HG02938 (cell line): Measurements from ENCODE around the gene CARD9.
A peak's percentile ranks its signal among the peaks of the same experiment; 100 is the strongest.
"Not testable (repeated sequence)": the region's sequence is repeated elsewhere in the genome, so short reads cannot be mapped to it uniquely, and the experiment has no call there.

Source experiments
- ATAC-seq: cut with Tn5 transposase; IDR thresholded peaks from one replicate; pipeline ENCODE4 v1.9.1; 2021; ENCODE audit warnings: mild to moderate bottlenecking, moderate library complexity; ENCODE audit not compliant: unreplicated experiment

Gene CARD9

DNA sequence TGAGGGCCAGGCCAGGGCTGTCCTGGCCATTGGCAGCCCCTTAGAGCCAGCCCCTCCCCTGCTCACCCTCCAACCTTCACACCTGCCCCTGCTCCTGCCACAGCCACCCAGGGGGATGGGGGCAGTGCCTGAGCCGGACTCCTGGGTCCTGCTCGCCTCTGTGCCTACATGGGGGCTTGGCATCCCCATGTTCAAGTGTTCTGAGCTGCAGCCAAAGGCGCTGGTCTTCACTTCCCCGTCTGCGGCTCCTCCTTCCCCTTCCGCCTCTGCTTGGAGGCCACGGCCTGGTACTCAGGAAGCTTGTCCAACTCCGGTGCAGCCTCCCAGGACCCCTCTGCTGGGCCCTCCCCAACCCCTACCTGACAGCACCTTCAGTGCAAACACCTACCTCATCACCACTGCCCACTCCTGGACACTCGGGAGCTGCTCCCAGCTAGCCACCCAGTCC is 7.7 kb downstream of the CARD9 start:
- ATAC-seq = no peak

DNA sequence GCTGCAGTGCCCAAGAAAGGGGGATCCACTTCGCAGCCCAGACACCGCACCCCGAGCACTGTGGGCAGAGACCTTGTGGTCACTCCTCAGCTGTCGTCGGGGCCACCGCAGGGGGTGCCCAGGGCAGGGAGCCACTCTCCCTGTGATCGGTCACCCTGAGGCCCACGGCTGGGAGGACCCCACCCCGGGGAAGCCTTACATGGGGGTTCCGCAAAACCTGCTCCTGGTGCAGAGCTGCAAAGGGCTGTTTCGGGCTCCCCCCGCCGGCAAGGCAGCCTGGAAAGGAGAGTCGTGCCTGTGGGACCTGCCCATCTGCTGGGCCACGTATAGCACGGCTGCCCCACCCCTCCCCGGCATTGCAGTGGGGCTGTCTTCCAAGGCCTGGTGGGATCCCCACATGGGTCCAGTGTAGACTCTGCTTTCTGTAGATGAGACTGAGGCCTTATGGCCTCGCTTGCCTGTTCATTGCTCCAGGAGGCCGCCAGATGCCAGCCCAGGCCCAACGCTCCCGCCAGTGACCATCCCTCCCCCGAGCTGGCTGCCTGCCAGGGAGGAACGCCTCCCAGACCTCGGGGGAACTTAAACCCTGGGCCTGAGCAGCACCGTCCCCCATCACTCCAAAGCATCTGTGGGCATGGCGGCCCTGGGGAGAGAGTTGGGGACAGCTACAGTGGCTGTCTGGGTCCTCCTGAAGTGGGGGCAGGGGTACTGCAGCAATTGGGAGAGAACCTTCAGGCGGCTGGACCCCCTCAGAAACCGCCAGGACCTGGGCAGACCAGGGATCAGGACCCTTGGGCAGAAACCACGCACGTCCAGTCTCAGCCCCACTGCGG is 8.3 kb downstream of the CARD9 start:
- ATAC-seq = no peak

DNA sequence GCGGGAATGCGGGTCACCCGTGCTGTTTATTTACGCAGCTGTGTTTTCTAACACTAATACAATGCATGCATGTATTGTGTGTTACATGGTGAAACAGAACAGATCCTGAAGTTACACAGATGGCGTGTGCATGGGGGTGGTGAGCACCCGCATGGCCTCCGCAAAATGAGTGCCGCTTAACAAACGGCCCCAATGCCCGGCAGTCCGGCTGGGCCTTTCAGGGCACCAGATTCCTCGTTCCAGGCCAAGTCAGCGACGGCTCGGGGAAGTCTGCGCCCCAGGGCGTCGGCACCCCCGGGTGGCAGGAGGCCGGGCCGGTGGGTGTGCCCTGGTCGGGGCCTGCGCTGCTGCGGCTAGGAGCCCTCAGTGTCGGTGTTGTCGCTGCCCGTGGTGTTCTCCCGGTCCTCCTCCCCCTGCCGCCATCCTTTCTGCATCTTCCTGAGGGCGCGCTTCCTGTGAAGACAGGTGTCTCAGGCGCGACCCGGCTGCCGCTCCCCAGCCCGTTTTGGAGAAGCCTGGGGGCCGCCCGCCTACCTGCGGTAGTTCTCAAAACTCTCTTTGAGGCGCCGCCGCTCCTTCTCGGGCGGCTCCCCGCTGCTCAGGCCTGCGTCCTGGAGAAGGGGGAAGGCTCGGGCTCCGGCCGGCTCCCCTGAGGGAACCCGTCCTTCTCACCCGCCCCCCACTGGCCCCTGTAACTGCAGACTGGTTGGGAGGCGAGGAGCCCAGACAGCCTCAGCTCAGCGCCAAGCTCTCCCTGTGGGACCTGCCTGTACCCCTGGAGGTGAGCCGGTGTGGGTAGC is 9.3 kb downstream of the CARD9 start:
- ATAC-seq = no peak

DNA sequence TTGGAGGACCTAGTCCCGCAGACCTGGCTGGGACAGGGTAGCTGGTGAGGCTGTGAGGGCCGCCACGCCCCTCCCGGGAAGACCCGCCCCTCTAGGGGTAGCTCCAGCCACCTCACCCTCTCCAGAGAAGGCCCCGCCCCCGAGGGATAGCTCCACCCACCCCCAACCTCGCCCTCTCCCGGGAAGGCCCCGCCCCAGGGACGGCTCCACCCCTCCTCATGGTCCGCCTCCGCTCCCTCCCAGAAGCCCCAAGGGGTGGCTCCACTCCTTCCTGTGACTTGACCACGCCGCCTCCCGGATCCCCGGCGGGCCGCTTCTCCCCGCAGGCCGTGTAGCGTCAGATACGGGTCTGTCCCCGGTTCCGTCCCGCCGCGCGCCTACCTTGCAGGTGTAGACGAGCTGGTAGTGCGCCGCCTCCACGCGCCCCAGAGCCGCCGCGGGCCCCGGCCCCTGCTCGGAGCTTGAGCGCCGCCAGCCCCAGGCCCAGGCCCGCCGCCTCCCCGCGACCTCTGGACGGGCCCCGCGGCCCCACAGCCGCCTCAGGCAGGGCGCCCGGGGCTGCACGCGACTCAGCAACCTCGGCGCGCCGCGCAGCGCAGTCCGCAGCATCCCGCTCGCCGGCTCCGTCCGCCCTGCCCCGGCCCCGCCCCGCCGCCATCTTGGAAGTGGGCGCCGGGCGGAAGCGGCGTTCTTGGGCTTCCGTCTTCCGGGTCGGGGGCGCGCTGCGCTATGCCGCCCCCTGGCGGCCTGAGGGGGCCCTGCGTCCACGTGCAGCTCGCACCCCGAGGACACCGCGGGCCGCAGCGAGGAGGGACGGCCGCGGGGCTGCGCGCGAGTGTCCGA is 10.1 kb downstream of the CARD9 start, which contains the start of gene DNLZ:
Gene DNLZ (minus strand): TSS at position 639 of the 843 bp plus-strand sequence. CDS start 30 bp downstream, at position 609.
- ATAC-seq = peak; percentile 71

DNA sequence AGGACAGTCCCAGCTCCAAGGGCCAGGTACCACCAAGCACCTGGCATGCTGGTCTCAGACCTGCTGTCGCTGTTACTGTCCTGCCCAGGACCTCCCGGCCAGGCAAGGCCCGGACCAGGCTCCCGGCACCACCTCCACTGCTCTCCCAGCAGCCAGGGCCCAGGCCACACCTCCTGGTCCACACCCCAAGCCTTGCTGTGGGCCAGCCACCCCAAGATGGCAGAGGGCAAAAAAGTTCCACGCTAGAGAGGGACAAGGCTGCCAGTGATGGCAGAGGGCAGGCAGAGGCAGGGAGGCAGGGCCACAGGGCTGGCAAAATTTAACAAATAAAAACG is 11.1 kb downstream of the CARD9 start:
- ATAC-seq = no peak

DNA sequence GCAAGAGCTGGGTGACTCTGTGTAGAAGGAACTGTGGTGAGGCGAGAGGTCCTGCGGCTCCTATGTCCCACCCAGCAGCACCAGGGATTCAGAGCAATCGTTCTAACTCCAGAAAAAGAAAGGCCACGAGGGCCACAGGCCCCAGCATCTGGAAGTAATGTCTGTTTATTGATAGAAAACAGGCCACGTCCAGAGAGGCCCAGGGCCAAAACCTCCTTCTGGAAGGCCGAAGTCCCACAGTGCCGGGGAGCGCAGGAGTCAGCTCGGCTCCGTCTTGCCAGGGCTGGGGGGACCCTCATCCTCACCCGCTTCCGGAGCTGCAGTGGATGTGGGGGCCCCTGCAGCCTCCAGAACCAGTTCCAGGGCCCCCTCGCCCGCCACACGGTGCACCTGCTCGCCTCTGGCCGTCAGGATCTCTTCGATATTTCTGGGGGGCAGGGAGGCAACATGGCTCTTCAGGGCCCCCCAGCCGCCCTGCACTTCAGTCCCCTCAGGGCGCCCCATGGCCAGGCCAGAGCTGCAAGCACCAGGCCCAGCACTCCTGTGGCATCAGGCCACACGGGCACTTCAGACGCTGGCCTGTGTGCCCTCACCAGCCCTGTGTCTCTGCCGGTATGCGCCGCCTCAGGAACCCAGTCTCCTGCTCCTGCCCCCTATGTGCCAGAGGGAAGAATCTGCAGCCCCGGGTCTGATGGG is 11.6 kb downstream of the CARD9 start:
- no peak for ATAC-seq

DNA sequence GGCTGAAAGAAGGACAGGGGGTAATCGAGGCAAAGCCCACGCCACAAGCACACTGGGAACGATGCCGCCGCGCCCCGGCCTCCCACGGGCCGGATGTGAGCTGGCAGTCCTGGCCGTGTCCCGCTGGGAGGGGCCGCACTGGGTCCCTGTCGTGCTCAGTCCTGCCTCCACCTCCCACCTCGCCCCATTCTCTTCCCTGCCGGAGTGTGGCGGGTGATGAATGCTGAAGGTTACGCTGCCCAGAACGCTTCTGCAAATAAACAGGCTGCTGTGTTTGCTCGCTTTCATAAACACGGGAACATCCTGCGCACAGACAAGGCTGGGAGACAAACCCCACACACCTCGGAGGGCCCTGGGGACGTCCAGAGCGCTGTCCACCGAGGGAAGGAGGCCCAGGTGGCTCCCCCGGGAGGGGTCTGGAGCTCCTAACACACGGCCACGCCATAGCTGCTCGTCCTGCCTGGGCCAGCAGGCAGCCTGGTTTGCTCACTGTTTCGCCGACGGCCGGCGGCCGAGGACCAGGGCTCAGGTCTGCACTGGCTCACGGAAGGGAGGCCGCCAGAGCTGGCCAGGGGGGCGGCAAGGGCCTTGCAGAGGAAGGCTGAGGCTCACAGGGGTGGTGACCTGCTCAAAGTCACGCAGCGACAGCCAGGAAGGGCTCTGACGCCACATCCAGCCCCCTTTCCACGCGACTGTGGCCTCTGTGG is 12.3 kb downstream of the CARD9 start:
- no peak for ATAC-seq

DNA sequence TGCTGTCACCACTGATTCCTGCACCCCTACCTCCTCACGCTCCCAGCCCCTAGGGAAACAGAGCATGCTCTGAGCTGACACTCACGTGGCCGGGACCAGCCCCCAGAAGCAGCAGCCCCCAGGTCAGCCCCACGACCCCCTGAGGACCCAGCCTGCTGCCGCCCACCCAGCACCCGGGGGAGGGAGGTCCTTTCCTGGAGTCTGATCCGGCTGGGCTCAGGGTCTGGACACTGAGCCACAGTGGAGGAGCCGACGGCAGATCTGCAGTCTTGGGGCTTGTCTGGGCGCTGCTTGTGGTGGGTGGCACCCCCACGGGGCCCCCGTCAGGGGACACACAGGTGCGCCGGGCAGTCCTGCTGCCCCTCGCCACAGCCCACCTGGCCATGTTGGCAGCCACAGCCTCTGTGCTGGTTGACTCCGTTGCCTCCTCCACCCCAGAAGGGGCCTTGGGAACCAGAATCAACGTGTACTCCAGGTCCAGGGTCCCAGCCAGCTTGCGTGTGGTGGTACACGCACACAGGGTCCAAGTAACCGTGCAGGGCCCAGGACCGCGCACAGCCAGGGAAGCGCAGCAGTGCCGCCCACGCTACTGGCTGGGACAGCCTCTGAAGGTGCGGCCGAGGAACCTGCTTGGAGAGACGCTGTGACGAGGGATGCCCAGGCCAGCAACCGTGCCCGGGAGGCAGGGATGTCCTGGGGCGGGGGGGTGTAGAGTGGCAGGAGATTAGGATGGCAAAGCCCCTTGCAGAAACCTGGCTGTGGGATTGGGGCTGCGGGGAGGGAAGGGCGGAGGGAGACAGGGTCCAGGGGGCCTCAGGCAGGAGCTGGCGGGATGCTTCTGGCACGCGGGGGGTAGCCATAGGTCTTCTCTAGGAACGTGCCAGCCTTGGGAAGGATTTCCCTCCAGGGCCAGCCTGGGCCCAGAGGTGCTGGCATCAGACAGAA is 13.4 kb downstream of the CARD9 start:
- no peak for ATAC-seq

DNA sequence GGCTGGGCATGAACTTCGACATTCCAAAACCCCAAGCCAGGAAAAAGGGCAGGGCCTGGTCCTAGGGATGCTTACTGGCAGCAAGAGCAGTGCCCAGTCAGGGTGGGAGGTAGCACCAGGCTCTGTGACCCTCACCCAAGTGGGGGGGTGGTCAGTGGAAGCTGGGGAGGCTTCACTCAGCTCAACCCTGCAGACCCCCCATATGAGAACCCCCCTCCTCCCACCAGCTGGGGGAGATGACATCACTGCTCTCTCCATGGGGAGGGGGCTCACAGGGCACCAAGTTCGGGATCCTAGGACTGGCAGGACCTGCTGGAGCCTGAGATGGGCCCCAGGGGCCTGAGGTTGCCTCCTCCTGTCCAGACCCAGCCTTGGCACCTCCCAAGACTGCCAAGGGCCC is 14.6 kb downstream of the CARD9 start:
- no peak for ATAC-seq

DNA sequence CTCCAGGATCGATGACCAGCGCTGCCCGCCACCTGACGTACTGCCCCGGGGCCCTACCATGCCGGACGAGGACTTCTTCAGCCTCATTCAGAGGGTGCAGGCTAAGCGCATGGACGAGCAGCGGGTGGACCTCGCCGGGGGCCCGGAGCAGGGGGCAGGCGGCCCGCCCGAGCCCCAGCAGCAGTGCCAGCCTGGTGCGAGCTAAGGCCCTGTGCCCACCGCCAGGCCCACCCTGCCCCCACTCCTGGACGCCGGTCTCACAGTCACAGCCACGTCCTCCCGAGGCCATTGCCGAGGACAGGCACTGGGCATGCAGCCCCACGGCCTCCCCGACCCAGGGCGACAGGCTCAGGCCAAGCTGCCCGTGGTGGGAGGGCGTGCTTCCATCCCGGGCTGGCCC is 15.5 kb downstream of the CARD9 start:
- ATAC-seq = no peak

DNA sequence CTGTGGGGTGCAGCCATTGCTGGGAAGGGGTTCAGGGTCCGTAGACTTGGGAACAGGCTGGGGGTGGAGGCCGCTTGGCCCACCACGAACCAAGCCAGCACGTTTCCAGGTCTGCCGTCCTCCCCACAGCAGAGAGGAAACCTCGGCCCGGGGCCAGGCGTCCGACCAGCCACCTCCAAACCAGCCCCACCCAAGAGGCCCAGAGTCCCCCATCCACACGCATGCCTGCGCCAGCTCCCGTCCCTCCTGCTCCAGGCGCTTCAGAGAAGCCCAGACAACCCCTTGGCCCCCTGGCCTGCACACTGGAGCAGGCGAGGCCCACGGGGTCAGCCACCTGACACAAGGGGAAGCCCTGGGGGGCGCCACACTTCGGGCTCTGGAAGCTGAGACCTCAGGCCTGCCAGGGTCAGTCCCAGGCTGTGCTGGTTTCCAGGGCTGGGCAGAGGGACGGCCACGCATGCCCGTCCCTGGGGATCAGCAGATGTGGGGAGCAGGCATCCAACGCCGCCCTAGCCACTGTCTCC is 16.2 kb downstream of the CARD9 start:
- no peak for ATAC-seq

DNA sequence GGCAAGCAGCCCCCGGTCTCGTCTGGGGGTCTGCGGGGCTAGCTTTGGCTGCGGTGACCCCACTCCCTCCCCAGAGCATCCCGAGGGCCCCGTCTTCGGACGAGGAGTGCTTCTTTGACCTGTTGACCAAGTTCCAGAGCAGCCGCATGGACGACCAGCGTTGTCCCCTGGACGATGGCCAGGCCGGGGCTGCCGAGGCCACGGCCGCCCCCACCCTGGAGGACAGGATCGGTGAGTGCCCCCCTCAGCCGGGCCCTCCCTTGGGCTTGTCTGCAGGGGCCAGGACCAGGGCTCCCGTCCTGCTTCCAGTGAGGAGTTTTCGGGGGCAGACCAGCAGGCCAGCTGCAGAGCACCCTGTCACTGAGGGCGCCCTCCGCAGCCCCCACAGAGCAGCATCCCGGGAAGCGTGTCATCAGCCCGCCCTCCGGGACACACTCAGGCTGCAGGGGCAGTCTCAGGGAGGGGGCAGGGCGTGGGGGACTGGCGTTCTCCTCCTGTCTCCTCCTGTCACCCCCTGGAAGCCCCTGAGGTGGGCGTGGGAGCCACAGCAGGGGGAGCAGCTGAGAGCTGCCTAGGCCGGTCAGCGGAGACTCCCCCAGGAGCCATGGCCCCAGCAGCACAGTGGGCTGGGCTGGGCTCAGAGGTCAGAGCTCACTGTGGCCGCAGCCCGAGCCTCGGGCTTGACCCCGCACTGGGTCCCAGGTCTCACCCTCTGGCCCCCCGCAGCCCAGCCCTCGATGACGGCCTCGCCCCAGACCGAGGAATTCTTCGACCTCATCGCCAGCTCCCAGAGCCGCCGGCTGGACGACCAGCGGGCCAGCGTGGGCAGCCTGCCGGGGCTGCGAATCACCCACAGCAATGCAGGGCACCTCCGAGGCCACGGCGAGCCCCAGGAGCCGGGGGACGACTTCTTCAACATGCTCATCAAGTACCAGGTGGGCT is 17.6 kb downstream of the CARD9 start:
- no peak for ATAC-seq

DNA sequence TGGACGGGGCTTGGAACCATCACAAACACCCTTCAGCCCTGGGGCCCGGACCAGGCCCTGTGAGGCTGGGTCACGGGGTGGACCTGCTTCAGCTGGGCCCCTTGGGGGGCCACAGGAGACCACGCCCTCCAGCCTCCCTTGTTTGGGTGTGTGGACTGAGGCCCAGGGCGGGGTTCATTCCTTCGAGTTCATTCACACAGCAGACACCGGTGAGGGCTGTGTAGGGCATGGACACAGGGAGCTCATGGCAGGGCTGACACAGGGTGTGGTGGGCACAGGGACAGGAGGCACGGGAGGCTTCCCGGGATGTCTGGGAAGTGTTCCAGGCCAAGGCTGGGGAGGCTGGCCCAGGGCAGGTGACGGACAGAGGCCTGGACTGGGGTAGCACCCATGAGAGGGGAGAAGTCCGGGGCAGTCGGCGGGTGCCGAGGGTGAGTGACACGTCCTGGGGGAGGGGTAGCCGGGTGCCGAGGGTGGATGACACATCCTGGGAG is 18.8 kb downstream of the CARD9 start:
- ATAC-seq = no peak

DNA sequence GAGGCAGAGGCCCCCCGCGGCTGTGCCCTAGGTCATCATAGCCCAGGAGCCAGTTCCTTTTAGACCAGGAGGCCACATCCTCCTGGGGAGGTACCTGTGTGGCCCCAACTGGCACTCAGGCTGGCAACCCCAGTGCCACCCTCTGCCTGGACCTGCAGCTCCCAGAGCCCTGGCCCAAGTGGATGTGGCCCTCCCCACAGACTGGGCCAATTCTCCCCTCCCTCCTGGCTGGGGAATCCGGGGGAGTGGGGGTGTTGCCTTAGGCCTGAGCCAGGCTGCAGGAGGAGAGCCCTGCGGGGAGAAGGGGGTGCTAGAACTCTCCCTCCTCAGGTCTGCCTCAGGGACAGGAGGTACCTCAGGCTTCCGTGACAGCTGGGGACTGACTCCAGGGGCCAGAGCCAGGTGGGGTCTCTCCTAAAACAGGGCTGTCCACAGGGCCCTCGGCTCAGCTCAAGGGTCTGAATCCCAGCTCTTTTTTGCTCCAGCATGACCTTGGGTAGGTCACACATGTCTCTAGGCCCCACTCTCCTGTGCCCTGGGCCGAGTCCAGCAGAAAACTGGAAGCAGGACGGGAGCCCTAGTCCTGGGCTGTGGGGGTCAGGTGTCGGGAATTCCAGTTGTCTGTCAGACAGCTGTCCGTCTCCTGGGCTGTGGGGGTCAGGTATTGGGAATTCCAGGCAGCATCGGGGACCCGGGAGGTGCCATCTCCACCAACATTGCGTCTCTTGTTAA is 19.5 kb downstream of the CARD9 start:
- ATAC-seq = no peak

DNA sequence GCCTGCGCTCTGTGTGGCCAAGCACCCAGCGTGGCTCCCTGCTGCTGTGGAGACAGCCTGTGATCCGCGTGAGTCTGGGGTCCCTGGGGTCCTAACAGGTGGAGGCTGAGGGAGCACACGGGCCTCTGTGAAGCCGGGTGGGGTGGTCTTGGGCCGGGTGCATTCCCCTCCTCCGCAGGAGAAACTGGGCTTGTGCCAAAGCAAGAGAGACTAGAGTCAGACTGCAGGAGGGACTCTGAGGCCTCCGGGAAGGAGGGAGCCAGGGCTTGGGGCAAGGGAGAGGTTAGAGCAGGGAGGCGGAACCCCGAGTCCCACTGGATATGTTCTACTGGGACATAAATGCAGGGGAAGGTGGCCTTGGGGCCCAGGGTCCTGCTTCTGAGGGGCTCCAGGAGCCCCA is 20.4 kb downstream of the CARD9 start:
- no peak for ATAC-seq

DNA sequence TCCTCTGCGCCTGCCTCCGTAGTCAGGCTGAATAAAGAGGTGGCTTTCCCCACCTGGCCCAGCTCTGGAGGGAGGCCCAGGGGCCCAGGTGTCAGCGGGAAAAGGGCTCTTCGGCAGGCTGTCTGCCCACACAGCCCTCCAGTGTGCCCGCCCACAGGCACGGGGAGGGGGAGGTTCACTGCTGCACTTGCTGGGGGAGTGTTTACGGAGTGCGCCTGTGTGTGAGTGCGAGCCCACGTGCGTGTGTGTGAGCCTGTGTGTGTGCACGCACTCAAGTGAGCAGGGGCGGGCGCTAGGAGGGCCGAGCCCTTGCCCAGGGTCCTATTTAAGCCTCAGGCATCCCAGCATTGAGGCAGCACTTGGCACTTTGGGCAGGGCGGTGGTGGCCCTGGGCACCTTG is 20.8 kb downstream of the CARD9 start:
- ATAC-seq = no peak

DNA sequence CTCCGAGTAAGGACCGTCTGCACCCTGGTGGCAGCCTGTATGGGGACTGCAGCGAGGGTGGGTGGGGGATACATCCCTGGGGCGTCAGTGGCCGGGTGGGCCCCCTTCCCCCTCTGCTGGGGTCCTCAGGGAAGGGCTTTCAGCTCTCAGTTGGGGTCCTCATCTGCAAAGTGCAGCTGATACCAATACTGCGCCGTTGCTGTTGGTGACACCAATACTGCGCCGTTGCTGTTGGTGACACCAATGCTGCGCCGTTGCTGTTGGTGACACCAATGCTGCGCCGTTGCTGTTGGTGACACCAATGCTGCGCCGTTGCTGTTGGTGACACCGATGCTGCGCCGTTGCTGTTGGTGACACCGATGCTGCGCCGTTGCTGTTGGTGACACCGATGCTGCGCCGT is 21.6 kb downstream of the CARD9 start:
- not testable (repeated sequence) for ATAC-seq
